ENCODE data around the gene NDUFV1.

GRCh38 chr11:67592880-67593564 is 13.7 kb upstream of the NDUFV1 start:
- TF ChIP-seq USF2 (IDR thresholded peaks at IDR 0.05; ENCODE audit: low read depth, low read length) (no peak), CTCF (conservative IDR thresholded peaks at IDR 0.05; ENCODE audit: low read depth, low read length) (no peak), POLR2A (IDR thresholded peaks at IDR 0.05; ENCODE audit: low read depth, low read length) (no peak), MAFK (IDR thresholded peaks at IDR 0.05; ENCODE audit: low read depth, low read length) (no peak), RAD21 (IDR thresholded peaks at IDR 0.05; ENCODE audit: low read length) (no peak), MAZ (IDR thresholded peaks at IDR 0.05; ENCODE audit: borderline replicate concordance, low read depth, low read length) (no peak), CEBPB (IDR thresholded peaks at IDR 0.05; ENCODE audit: low read depth, low read length) (no peak)
